HCT116 (cell line): ENCODE data around the gene TMEM184A.

Experiments used
- CTCF ChIP-seq, 3 experiments: fragments of 200-600 bp in 1 of 3; sonication (generic) in 1 of 3; IDR thresholded peaks in 2 of 3; conservative IDR thresholded peaks in 1 of 3; 2 replicates each; pipeline ENCODE4 v1.5.1; 2012 to 2017; ENCODE audit warnings: low read depth in 2 of 3, low read length in 2 of 3, antibody characterized with exemption in 1 of 3, borderline replicate concordance in 1 of 3, control low read depth in 1 of 3, mild to moderate bottlenecking in 1 of 3, mixed read lengths in 1 of 3, mixed run types in 1 of 3, moderate library complexity in 1 of 3; ENCODE audit not compliant: insufficient read depth in 1 of 3
- EZH2 ChIP-seq: fragments of 200-600 bp; sonication (generic); IDR thresholded peaks from 2 replicates; pipeline ENCODE4 v1.6.1; 2017; ENCODE audit warnings: antibody characterized with exemption, mixed run types
- EZH2phosphoT487 ChIP-seq: fragments of 200-600 bp; IDR thresholded peaks from 2 replicates; pipeline ENCODE4 v1.6.1; 2018; ENCODE audit warnings: antibody characterized with exemption, borderline replicate concordance
- POLR2A ChIP-seq: IDR thresholded peaks from 2 replicates; pipeline ENCODE4 v1.7.0; 2011; ENCODE audit warnings: borderline replicate concordance; ENCODE audit not compliant: insufficient read depth, insufficient read length; ENCODE audit errors: extremely low read depth
- SRF ChIP-seq: IDR thresholded peaks from 2 replicates; pipeline ENCODE4 v1.6.1; 2012; ENCODE audit warnings: low read depth

GRCh38 chr7:1590476-1590875, 34.5 kb upstream of the TMEM184A start:
- no peak for TF ChIP-seq EZH2phosphoT487
- no peak for TF ChIP-seq CTCF (IDR thresholded peaks at IDR 0.05 in 2 of 3, conservative IDR thresholded peaks at IDR 0.05 in 1 of 3; ENCODE audit: borderline replicate concordance in 1 of 3, insufficient read depth in 1 of 3, low read depth in 2 of 3, low read length in 2 of 3)
- TF ChIP-seq SRF = no peak
- TF ChIP-seq EZH2 = no peak
- no peak for TF ChIP-seq POLR2A
